Measurements from ENCODE around the gene AP3D1. TPM values are rescaled to one million over a fixed set of nuclear protein-coding genes. Genes with fewer than 3 reads are reported as not detected.
A peak's percentile ranks its signal among the peaks of the same experiment; 100 is the strongest.

Gene AP3D1
- total and polyA plus RNA-seq, 9 of the 15 experiments (the other 6 are each of a cell fraction or from before 2014, with no cell fraction given): 1.2 to 86.1 (median 35.9) TPM

GRCh38 chr19:2100719-2101061 lies 50.7 kb downstream of the AP3D1 start:
- CTCF ChIA-PET (ENCODE audit: low intra/inter-chr PET ratio): no interaction called here
- no peak overlapping the region for H3K4me2 ChIP-seq (ENCODE audit: insufficient read depth, low read length)
- H3K27ac ChIP-seq (ENCODE audit: extremely low read depth, low read depth, low read length): no peak overlapping the region
- no peak overlapping the region for H3K4me3 ChIP-seq
- POLR2A ChIA-PET: no interaction called here
- peaks cover 54% of the 10 kb centered on the region; the same call in 2 of the 3 replicates for H3K36me3 ChIP-seq (ENCODE audit: control insufficient read depth, insufficient read depth, low read length)
- WGBS (ENCODE audit: insufficient coverage, low coverage, missing lambda C conversion rate): over 99% methylated on average over 8 of the region's 11 CpGs
- ATAC-seq (no peak), FAIRE-seq (no peak), DNase-seq (ENCODE audit: extremely low read depth in 1 of 4, low spot score in 3 of 4) (no peak)
- H3K9ac ChIP-seq (ENCODE audit: insufficient read depth in 1 of 2, low read depth in 2 of 2, low read length in 2 of 2): no peak overlapping the region
- H3K27me3 ChIP-seq (ENCODE audit: control insufficient read depth in 2 of 2, insufficient read depth in 2 of 2, low read length in 2 of 2): no peaks in the 10 kb centered on the region; a peak in 1 of 5 replicates
- H3K9me3 ChIP-seq (replicated peaks; ENCODE audit: control insufficient read depth, insufficient read depth, low read depth, low read length): no peaks in the 10 kb centered on the region
- no TSS peak for BruUV-seq (replicated peaks)
- intact Hi-C loops (cut with micrococcal nuclease): no loop called here
- TF ChIP-seq CGGBP1 (CRISPR knock-in tag; IDR thresholded peaks at IDR 0.05): no peak
- peak; percentile 46; the same call in 1 of the 2 replicates for TF ChIP-seq ZBTB40 (IDR thresholded peaks at IDR 0.05)
- no peak for TF ChIP-seq ZBTB40 (CRISPR knock-in tag; IDR thresholded peaks at IDR 0.05)
- H2AFZ ChIP-seq (ENCODE audit: low read depth, low read length): no peak overlapping the region
- H3K9me1 ChIP-seq (ENCODE audit: control insufficient read depth, insufficient read depth, low read length): no peaks in the 10 kb centered on the region
- in situ Hi-C loops (cut with MboI): no loop called here
- H3K4me1 ChIP-seq (replicated peaks in 1 of 2; ENCODE audit: control insufficient read depth in 2 of 2, insufficient read depth in 2 of 2, low read length in 2 of 2): peaks cover 0 to 57% of the 10 kb centered on the region in 2 experiments; a peak in 2 of 5 replicates
- H3K79me2 ChIP-seq (ENCODE audit: control insufficient read depth, insufficient read depth, low read length): peaks cover 9% of the 10 kb centered on the region; the same call in 2 of the 3 replicates
- H4K20me1 ChIP-seq (replicated peaks; ENCODE audit: control insufficient read depth, insufficient read depth, low read length): 0 out of 2 replicates have a peak, but pooled peaks cover 3% of the 10 kb centered on the region
